Heart right ventricle (tissue), 16 donors: ENCODE data around the gene LRRC70. TPM values are rescaled to one million over a fixed set of nuclear protein-coding genes. Genes with fewer than 3 reads are reported as not detected.

ENCODE experiments used
- ATAC-seq, 8 donors: fragments of 200-7000 bp; cut with Tn5 transposase; one replicate each; pipeline ENCODE4 v1.9.1; 2020; ENCODE audit warnings: mild to moderate bottlenecking in 8 of 8, moderate library complexity in 8 of 8, moderate number of reproducible peaks in 1 of 8
- DNase-seq, 2 donors: peaks; one replicate each; pipeline ENCODE4 v3.0.0-alpha.2; 2020
- H3K27ac ChIP-seq, 10 donors: fragments of 200-600 bp; sonication (generic) in 2 of 10; one replicate each; pipeline versions ENCODE4 v1.5.0 to v1.8.0; 2020 to 2022; ENCODE audit warnings: mild to moderate bottlenecking in 3 of 10
- H3K27me3 ChIP-seq, 7 donors: fragments of 200-600 bp; one replicate each; pipeline ENCODE4 v1.8.0; 2021 to 2022; ENCODE audit warnings: mild to moderate bottlenecking in 2 of 7
- H3K36me3 ChIP-seq, 9 donors: fragments of 200-600 bp; sonication (generic) in 1 of 9; one replicate each; pipeline versions ENCODE4 v1.5.0 to v1.8.0; 2020 to 2022; ENCODE audit warnings: mild to moderate bottlenecking in 2 of 9
- H3K4me1 ChIP-seq, 9 donors: fragments of 200-600 bp; sonication (generic) in 1 of 9; one replicate each; pipeline versions ENCODE4 v1.5.0 to v1.8.0; 2020 to 2022; ENCODE audit warnings: mild to moderate bottlenecking in 4 of 9
- H3K4me3 ChIP-seq, 10 donors: fragments of 200-600 bp; sonication (generic) in 2 of 10; one replicate each; pipeline versions ENCODE4 v1.5.0 to v1.8.0; 2020 to 2022; ENCODE audit warnings: mild to moderate bottlenecking in 7 of 10, moderate library complexity in 2 of 10
- H3K9me3 ChIP-seq, 11 donors: fragments of 200-600 bp in 10 of 11; sonication (generic) in 2 of 11; one replicate each; pipeline versions ENCODE4 v1.5.0 to v1.8.0; 2013 to 2022; ENCODE audit warnings: mild to moderate bottlenecking in 2 of 11, control low read depth in 1 of 11, moderate library complexity in 1 of 11
- WGBS, 2 donors: extraction: QIAGEN DNeasy Blood & Tissue Kit; methylation state at CpG; one replicate each; pipeline ENCODE4 v1.1.7; 2013; ENCODE audit warnings: inconsistent platforms in 1 of 2; 5-methylcytosine and 5-hydroxymethylcytosine counted together
- intact Hi-C, 10 donors: fragments of 100-400 bp; cut with DNase I; formaldehyde crosslinking; loops; one replicate each; pipeline versions ENCODE4 v1.11.1 to v1.14.2; 2022
- polyA plus RNA-seq, 2 donors: library from polyadenylated mRNA; stranded (reverse); fragments of 200-250 nt; gene quantifications; one replicate each; pipeline ENCODE4 v1.2.3, GENCODE V29; 2013
- total RNA-seq, 10 donors: library from RNA; stranded (reverse); fragmentation: NEBNext Ultra II Directional in 3 of 10; extraction: Animal tissue kit (Norgen Biotek cat#: 25700) in 3 of 10; gene quantifications; one replicate each; pipeline versions ENCODE4 v1.2.1 to v1.2.4, GENCODE V29; 2021 to 2023
- TF ChIP-seq, protein P1 (sequence below), 9 donors: fragments of 200-600 bp; sonication (generic) in 2 of 9; IDR thresholded peaks; one replicate each; pipeline versions ENCODE4 v1.5.0 to v1.8.0; 2021 to 2022; ENCODE audit warnings: antibody characterized with exemption in 9 of 9, mild to moderate bottlenecking in 5 of 9, moderate library complexity in 1 of 9
- donor health status: Arrhythmogenic right ventricular cardiomyopathy.
- donor health status: ischemic (EF 13 %, LVEDD 7.1; RV severe dilation, severe dysfunction).
- donor health status: healthy with polysubstance abuse.
- donor health status: DM: no; HTN: yes; CAD: no.
- donor health status: DM: no; HTN: no; CAD: no.
- donor health status: ischemic (EF 25% LVEDD 6.9; RV normal size, moderate dysfunction).
- donor health status: ischemic (EF 25% LVEDD 5.7; RV mildly dilated, moderate dysfunction).
- donor health status: healthy.
- donor health status: DM: yes; HTN: yes; CAD: no.
- donor health status: Ischemic cardiomyopathy.
- donor health status: ischemic (EF 35%, LVEDD 5.7; RV mildly dilated, moderate dysfunction).
- donor health status: nonischemic (EF 11% LVEDD 7.7; RV severe dilation, severe dysfunction).
- donor health status: DM: yes; HTN: yes; CAD: no.
- donor health status: PGD.
- donor health status: ischemic (EF 29% LVEDD 5.4; RV normal size, mild dysfunction).
- donor health status: nonischemic (EF 23%, LVEDD 6.1; RV moderate dilation, normal function).

LRRC70 gene
- total and polyA plus RNA-seq, 12 donors = 0.42 to 4.8 (median 1.7) TPM

DNA sequence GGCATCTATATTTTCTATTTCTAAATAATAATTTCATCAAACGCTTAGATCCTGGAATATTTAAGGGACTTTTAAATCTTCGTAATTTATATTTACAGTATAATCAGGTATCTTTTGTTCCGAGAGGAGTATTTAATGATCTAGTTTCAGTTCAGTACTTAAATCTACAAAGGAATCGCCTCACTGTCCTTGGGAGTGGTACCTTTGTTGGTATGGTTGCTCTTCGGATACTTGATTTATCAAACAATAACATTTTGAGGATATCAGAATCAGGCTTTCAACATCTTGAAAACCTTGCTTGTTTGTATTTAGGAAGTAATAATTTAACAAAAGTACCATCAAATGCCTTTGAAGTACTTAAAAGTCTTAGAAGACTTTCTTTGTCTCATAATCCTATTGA is 1.1 kb downstream of the LRRC70 start:
- DNase-seq = no peak
- 68 to 75% methylated on average over 5 of the region's 5 CpGs for WGBS, 2 donors
- peaks cover 0 to 9% (median 0%) of the 10 kb centered on the region in 9 donors for H3K36me3 ChIP-seq
- intact Hi-C loops = no loop called here
- peaks cover 0 to 29% (median 6%) of the 10 kb centered on the region in 9 donors for H3K4me1 ChIP-seq
- peak overlapping the region in 6 of 10 donors; percentile 24 to 69 (median 39) for H3K27ac ChIP-seq
- no peaks in the 10 kb centered on the region for H3K27me3 ChIP-seq
- TF ChIP-seq, protein P1, sequence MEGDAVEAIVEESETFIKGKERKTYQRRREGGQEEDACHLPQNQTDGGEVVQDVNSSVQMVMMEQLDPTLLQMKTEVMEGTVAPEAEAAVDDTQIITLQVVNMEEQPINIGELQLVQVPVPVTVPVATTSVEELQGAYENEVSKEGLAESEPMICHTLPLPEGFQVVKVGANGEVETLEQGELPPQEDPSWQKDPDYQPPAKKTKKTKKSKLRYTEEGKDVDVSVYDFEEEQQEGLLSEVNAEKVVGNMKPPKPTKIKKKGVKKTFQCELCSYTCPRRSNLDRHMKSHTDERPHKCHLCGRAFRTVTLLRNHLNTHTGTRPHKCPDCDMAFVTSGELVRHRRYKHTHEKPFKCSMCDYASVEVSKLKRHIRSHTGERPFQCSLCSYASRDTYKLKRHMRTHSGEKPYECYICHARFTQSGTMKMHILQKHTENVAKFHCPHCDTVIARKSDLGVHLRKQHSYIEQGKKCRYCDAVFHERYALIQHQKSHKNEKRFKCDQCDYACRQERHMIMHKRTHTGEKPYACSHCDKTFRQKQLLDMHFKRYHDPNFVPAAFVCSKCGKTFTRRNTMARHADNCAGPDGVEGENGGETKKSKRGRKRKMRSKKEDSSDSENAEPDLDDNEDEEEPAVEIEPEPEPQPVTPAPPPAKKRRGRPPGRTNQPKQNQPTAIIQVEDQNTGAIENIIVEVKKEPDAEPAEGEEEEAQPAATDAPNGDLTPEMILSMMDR (IDR thresholded peaks at IDR 0.05) = no peak
- ATAC-seq = no peak
- H3K4me3 ChIP-seq = peak overlapping the region in 6 of 10 donors; percentile 33 to 46 (median 38)
- H3K9me3 ChIP-seq = no peaks in the 10 kb centered on the region

DNA sequence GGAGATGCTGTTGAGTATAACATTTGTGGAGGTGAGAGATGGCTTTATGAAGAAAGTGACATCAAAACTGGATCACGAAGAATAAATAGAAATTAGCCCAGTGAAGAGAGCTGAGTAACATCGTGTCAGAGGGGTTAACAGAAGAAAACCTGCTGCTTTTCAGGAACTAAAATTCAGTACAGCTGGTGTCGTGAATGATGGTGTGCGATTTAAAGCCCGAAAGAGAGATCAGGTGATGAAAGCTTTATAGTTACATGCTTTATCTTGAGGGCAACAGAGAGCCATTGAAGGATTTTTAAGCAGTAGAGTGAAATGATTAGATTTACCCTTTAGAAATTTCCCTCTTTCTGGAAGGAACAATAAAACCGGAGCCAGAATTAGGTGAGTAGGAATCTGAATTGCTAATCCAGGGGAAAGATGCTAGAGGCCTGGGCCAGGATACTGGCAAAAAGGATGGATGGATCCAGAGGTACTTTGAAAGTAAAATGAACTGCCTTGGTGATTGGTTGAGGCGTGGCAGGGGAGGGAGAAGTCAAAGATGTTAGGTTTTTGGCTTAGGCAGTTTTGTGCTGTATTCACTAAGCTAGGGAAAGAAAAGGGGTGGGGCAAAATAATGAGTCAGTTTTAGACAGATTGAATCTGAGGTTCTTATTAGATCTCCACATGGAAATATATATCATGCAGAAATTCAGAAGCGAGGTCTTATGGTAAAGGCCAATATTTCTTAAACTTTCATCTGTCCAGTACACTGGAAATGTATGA is 3.4 kb downstream of the LRRC70 start:
- Histone ChIP-seq H3K4me3 (peak overlapping the region in 1 of 10 donors; percentile 6), H3K4me1 (peaks cover 0 to 36% (median 6%) of the 10 kb centered on the region in 9 donors), H3K36me3 (peaks cover 0 to 9% (median 0%) of the 10 kb centered on the region in 9 donors), H3K9me3 (no peaks in the 10 kb centered on the region), H3K27ac (no peak overlapping the region), H3K27me3 (no peaks in the 10 kb centered on the region)
- ATAC-seq (no peak), DNase-seq (no peak)
- WGBS, 2 donors = 66 to 67% methylated on average over 8 of the region's 8 CpGs
- intact Hi-C loops = no loop called here
- TF ChIP-seq, protein P1 (IDR thresholded peaks at IDR 0.05) = no peak

DNA sequence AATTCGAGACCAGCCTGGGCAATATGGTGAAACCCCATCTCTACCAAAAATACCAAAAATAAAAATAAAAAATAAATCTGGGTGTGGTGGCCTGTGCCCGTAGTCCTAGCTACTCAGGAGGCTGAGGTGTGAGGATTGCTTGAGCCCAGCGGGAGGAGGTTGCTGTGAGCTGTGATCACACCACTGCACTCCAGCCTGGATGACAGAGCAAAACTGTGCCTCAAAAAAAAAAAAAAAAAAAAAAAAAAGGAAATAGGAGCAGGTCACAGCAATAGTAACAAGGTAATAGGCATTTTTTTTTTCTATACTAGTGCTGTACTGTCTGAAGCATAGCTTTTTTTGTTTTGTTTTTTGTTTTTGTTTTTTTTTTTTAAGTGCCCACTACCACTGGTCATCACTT is 5.8 kb downstream of the LRRC70 start:
- DNase-seq (no peak), ATAC-seq (no peak)
- Histone ChIP-seq H3K27me3 (no peaks in the 10 kb centered on the region), H3K4me1 (peaks cover 0 to 22% (median 0%) of the 10 kb centered on the region in 9 donors), H3K9me3 (no peaks in the 10 kb centered on the region), H3K36me3 (peaks cover 0 to 15% (median 0%) of the 10 kb centered on the region in 9 donors), H3K4me3 (no peak overlapping the region), H3K27ac (no peak overlapping the region)
- intact Hi-C loops = no loop called here
- WGBS, 2 donors = 98 to 99% methylated on average over 3 of the region's 3 CpGs
- TF ChIP-seq, protein P1 (IDR thresholded peaks at IDR 0.05) = no peak

DNA sequence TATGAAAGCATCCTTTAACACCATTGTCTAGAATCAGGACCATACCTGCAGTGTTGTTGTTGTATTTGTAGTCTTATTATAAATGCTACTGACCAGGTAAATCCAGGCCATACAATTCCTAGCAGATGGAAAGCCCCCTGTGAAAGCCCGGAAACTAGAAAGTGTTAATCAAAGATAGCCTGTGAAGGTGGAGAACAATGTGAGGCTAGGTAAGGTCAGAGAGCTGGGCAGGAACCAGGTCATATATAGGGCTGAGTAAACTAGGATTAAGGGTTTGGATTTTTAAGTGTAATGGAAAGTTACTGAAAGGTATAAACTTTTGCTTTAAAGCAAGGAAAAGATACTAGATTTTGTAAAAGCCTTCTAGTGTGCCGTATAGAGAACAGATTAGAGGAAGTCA is 6.7 kb downstream of the LRRC70 start:
- no peak for ATAC-seq
- peaks cover 0 to 14% (median 0%) of the 10 kb centered on the region in 9 donors for H3K36me3 ChIP-seq
- WGBS, 2 donors = 75 to 79% methylated on average over 2 of the region's 2 CpGs
- no peaks in the 10 kb centered on the region for H3K9me3 ChIP-seq
- TF ChIP-seq, protein P1 (IDR thresholded peaks at IDR 0.05) = no peak
- intact Hi-C loops = no loop called here
- DNase-seq = no peak
- peak overlapping the region in 1 of 10 donors; percentile 47 for H3K27ac ChIP-seq
- no peak overlapping the region for H3K4me3 ChIP-seq
- H3K27me3 ChIP-seq = no peaks in the 10 kb centered on the region
- H3K4me1 ChIP-seq = peaks cover 0 to 22% (median 0%) of the 10 kb centered on the region in 9 donors
